Esophagus squamous epithelium (tissue), 4 donors: ENCODE data around the gene CAMKMT.

ENCODE experiments used
- CTCF ChIP-seq, 6 experiments: fragments of 450-650 bp in 4 of 6; fragments of 200-600 bp in 2 of 6; sonication (generic) in 2 of 6; IDR thresholded peaks; one replicate each; pipeline ENCODE4 v1.5.1; 2016 to 2019; ENCODE audit warnings: antibody characterized with exemption in 6 of 6, mild to moderate bottlenecking in 4 of 6, moderate library complexity in 4 of 6
- POLR2A ChIP-seq, 4 donors: fragments of 450-650 bp; IDR thresholded peaks; one replicate each; pipeline ENCODE4 v1.6.1; 2017; ENCODE audit warnings: antibody characterized with exemption in 4 of 4, mild to moderate bottlenecking in 4 of 4, moderate library complexity in 3 of 4

GRCh38 chr2:44672431-44672830 is 310.7 kb downstream of the CAMKMT start:
- TF ChIP-seq CTCF (IDR thresholded peaks at IDR 0.05) (no peak), POLR2A (IDR thresholded peaks at IDR 0.05) (no peak)
